ENCODE measurements around the gene CCDC13. TPM values are rescaled to one million over a fixed set of nuclear protein-coding genes. Genes with fewer than 3 reads are reported as not detected.

The CCDC13 gene
- total and polyA plus RNA-seq, 2 donors (not counting 3 experiments of a cell fraction or from before 2014, with no cell fraction given) = 0.36 to 0.82 TPM

DNA sequence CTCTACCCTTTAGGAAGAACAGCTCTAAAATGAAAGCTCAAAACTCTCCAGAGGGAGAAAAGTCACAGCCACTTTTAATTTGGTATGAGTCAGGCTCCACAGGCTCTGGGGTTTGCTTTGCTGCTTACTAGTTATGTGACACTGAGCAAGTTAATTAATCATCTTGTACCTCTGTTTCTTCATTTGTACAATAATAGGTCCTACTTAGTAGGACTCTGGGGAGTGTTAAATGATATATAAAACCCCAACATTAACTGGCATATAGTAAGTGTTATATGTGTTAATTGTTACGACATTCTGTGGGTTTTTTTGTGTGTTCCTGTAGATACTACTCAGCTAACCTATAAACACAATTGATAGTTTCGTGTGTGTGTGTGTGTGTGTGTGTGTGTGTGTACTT, 42.8 kb upstream of the CCDC13 start:
- BruUV-seq (replicated peaks) = no TSS peak
- Histone ChIP-seq H3K9me3 (replicated peaks; ENCODE audit: control insufficient read depth, insufficient read depth, low read length) (no peaks in the 10 kb centered on the region), H3K27ac (ENCODE audit: insufficient read depth, low read depth, low read length) (no peak overlapping the region), H3K4me3 (replicated peaks in 1 of 3; ENCODE audit: insufficient read depth in 1 of 3, low read depth in 1 of 3, low read length in 3 of 3) (no peak overlapping the region), H3K4me1 (ENCODE audit: control insufficient read depth, extremely low read depth, insufficient read depth, low read length) (no peaks in the 10 kb centered on the region), H3K27me3 (ENCODE audit: control insufficient read depth in 2 of 2, insufficient read depth in 2 of 2, low read length in 2 of 2) (peaks cover 13 to 21% of the 10 kb centered on the region in 2 experiments), H3K4me2 (ENCODE audit: insufficient read depth, low read length) (no peak overlapping the region), H3K9ac (replicated peaks; ENCODE audit: extremely low read depth, insufficient read depth, low read length) (no peak overlapping the region), H3K36me3 (ENCODE audit: control insufficient read depth in 2 of 2, extremely low read depth in 1 of 2, insufficient read depth in 2 of 2, low read length in 2 of 2) (no peaks in the 10 kb centered on the region), H3K79me2 (ENCODE audit: control insufficient read depth, insufficient read depth, low read length) (no peaks in the 10 kb centered on the region), H4K20me1 (replicated peaks; ENCODE audit: control insufficient read depth, extremely low read depth, insufficient read depth, low read length) (no peaks in the 10 kb centered on the region), H2AFZ (ENCODE audit: low read depth, low read length) (no peak overlapping the region), H3K9me1 (replicated peaks; ENCODE audit: control insufficient read depth, extremely low read depth, insufficient read depth, low read length) (no peaks in the 10 kb centered on the region)
- TF ChIP-seq FOS (IDR thresholded peaks at IDR 0.05; ENCODE audit: borderline replicate concordance, insufficient read depth, low read length) (no peak), GATA2 (IDR thresholded peaks at IDR 0.05; ENCODE audit: insufficient read depth, insufficient read length, low read depth, low read length) (no peak), JUN (IDR thresholded peaks at IDR 0.05; ENCODE audit: borderline replicate concordance, insufficient read depth, insufficient read length, low read depth) (no peak), EZH2 (IDR thresholded peaks at IDR 0.05; ENCODE audit: borderline replicate concordance, low read depth, low read length, severe bottlenecking) (no peak), POLR2A (IDR thresholded peaks at IDR 0.05; ENCODE audit: low read depth, low read length) (no peak), POLR2AphosphoS5 (IDR thresholded peaks at IDR 0.05; ENCODE audit: insufficient read depth, low read depth, low read length) (no peak), MYC (IDR thresholded peaks at IDR 0.05; ENCODE audit: low read depth, low read length) (no peak)
- TF ChIP-seq, protein P1, sequence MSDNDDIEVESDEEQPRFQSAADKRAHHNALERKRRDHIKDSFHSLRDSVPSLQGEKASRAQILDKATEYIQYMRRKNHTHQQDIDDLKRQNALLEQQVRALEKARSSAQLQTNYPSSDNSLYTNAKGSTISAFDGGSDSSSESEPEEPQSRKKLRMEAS (IDR thresholded peaks at IDR 0.05; ENCODE audit: insufficient read depth, insufficient read length) = no peak
- TF ChIP-seq, protein P2, sequence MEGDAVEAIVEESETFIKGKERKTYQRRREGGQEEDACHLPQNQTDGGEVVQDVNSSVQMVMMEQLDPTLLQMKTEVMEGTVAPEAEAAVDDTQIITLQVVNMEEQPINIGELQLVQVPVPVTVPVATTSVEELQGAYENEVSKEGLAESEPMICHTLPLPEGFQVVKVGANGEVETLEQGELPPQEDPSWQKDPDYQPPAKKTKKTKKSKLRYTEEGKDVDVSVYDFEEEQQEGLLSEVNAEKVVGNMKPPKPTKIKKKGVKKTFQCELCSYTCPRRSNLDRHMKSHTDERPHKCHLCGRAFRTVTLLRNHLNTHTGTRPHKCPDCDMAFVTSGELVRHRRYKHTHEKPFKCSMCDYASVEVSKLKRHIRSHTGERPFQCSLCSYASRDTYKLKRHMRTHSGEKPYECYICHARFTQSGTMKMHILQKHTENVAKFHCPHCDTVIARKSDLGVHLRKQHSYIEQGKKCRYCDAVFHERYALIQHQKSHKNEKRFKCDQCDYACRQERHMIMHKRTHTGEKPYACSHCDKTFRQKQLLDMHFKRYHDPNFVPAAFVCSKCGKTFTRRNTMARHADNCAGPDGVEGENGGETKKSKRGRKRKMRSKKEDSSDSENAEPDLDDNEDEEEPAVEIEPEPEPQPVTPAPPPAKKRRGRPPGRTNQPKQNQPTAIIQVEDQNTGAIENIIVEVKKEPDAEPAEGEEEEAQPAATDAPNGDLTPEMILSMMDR (IDR thresholded peaks at IDR 0.05; ENCODE audit: extremely low read depth in 1 of 2, insufficient read depth in 1 of 2, low read depth in 1 of 2, low read length in 2 of 2) = no peak
- dilution Hi-C loops (cut with MboI; ENCODE audit: extremely low pct_ligation_motif_present, low sequenced_read_pairs) = no loop called here
- FAIRE-seq (no peak), DNase-seq (ENCODE audit: low read depth, low spot score) (no peak)
- intact Hi-C loops (cut with micrococcal nuclease) = no loop called here
- CTCF ChIA-PET = interaction anchor here (1.0 to 1.7 kb wide), 3 partner anchors 11 to 24 kb away, joined by 3 to 5 read pairs (median 4); no protein-coding TSS in a partner anchor
- POLR2A ChIA-PET = no interaction called here

Measured in endothelial cell of umbilical vein (primary cell).